HG03196 (cell line): ENCODE measurements around the gene MARK2.

Experiments
- ATAC-seq: cut with Tn5 transposase; IDR thresholded peaks from one replicate; pipeline ENCODE4 v1.9.1; 2021; ENCODE audit not compliant: unreplicated experiment

The MARK2 gene

GRCh38 chr11:63920126-63920938 is 81.4 kb downstream of the MARK2 start:
- ATAC-seq = no peak

DNA sequence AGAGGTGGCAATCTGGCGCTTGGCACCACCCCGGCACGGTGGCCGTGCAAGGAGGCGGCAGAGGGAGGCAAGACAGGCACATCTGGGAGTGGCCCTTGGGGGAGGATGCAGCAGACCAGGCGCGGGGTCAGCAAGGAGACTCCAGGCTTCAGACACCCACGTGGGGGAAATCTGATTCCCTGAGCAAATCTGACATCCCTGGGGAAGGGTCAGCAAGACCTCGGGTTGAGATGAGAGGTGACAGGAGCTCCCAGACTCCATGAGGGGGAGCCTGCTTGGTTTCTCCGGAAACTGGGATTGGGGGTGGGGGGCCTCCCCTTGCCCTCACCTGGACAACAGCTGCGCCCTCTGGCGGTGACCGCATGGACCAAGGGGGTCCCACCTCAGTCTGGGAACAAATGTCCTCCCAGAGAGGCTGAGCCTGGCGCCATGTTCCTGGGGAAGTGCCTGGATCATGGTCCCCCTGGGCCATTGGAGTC is 82.1 kb downstream of the MARK2 start:
- ATAC-seq = no peak

- no peak for ATAC-seq
Measured at GRCh38 chr11:63922673-63923192, 83.8 kb downstream of the MARK2 start.

GRCh38 chr11:63923319-63923718 is 84.4 kb downstream of the MARK2 start:
- no peak for ATAC-seq

DNA sequence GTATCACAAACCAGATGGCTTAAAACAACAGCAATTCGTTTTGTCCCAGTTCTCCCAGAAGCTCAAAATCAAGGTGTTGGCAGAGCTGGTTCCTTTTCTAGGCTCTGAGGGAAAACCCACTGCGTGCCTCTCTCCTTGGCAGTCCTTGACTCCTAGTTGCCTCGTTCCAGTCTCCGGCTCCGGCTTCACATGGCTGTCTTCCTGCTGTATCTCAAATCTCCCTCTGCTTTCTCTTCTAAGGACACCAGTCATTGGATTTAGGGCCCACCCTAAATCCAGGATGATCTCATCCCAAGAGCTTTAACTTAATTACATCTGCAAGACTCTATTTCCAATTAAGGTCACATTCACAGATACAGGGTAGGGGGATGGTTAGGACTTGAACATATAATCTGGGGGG is 90.7 kb downstream of the MARK2 start:
- no peak for ATAC-seq

DNA sequence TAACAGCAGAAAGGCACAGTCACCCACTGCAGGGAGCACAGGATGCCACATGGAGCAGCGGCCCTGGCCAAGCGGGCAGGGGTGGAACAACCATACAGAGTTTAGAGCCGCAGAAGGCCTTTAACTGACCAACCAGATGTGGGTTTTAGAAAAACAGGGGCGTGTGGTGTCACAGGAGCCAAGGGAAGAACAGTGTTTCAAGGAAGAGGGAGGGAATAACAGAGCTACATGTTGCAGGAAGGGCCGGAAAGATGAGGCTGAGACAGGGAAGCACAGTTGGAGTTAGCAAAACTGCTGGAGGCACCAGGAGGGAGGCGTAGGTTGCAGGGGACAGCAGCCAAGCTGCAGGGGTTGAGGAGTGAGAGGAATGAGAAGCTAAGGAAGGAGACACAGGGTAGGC is 92.1 kb downstream of the MARK2 start:
- no peak for ATAC-seq

- ATAC-seq = no peak
Measured at GRCh38 chr11:63931876-63932275, 93.0 kb downstream of the MARK2 start.

- no peak for ATAC-seq
Measured at GRCh38 chr11:63933459-63933858, 94.5 kb downstream of the MARK2 start.

- peak; percentile 17 for ATAC-seq
Measured at GRCh38 chr11:63937713-63938478, 99.0 kb downstream of the MARK2 start.

DNA sequence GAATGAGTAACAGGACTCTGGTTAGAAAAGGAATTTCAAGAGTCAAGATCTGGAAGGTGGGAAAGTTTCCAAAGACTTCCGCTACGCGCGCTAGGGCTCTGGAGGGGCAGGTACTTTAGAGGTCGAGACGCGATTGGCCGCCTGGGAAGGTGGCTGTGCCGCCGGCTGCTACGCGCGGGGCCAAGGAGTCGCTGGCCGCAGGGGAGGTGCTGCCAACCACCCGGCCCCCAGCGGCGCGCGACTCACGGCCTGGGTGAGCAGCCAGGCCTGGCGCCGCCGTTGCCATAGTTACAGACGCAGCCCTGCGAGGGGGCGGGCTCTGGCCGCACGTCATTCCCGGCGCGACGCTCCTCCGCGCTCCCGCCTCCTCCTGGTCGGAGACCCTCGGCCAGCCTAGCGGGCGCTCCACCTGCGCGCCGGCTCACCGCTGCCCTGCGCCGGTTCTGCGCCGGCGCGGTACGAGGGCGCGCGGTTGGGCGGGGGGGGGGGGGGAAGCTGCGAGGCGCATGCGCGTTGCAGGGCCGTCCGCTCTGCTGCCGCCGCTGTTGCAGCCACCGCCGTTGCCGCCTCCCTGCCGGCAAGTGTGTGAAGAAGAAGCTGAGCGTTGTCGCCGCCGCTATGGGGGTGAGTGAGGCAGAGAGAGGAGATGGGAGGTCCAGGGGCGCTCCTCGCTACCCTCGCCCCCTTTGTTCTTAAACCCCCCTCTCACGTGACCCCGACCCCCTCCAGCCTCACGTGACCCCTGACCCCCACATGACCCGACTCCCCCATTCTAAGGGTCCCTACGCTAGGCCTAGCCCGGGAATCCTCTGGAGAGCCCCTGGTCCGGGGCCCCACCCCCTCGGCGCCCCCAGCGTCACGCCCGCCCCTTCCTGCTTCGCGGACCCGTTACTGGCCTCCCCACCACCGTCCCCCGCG is 99.8 kb downstream of the MARK2 start, which contains the start of gene NAA40:
NAA40 (plus strand) TSS at position 524 of the 918 bp plus-strand sequence; CDS start at position 619, 95 bp downstream.
- ATAC-seq = peak; percentile 93

- no peak for ATAC-seq
Measured at GRCh38 chr11:63939397-63939891, 100.5 kb downstream of the MARK2 start.

- ATAC-seq = no peak
Measured at GRCh38 chr11:63940786-63941185, 101.9 kb downstream of the MARK2 start.

GRCh38 chr11:63941901-63942300 is 103.0 kb downstream of the MARK2 start:
- ATAC-seq = no peak

GRCh38 chr11:63942803-63943202 is 103.9 kb downstream of the MARK2 start:
- no peak for ATAC-seq

- ATAC-seq = no peak
Measured at GRCh38 chr11:63944987-63945386, 106.1 kb downstream of the MARK2 start.

DNA sequence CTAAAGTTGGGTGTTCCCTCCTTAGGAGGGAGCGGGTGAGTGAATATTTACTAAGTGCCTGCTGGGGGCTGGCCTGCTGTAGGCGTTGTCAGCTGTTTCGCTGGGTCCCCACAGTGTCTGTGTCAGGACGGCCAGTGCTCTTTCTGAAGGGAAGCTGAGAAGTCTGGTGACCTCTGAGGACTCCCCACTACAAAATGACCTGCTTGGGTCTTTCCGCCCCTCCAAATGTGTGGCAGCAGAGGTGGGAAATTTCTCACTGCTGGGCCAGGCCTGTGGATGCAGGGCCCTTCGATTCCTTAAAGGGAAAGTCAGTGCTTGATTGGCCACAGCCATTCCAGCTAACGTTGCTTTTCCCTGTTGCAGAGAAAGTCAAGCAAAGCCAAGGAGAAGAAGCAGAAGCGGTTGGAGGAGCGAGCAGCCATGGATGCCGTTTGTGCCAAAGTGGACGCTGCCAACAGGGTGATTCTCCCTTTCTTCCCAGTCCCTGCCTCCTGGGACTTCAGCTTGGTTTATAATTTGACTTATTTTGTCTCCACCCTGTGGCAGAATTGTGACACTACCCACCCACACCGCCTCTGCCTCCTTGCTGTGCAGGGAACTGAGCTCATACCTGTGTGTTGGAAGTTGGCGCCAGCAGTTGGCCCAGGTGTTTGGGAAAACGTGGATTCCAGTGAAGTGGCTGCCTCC is 106.7 kb downstream of the MARK2 start:
- ATAC-seq = no peak

- ATAC-seq = no peak
Measured at GRCh38 chr11:63951779-63952536, 113.0 kb downstream of the MARK2 start.

- ATAC-seq = no peak
Measured at GRCh38 chr11:63952570-63952969, 113.7 kb downstream of the MARK2 start.

GRCh38 chr11:63958008-63958407 is 119.1 kb downstream of the MARK2 start:
- no peak for ATAC-seq
